NCI-H128 (cell line): ENCODE data around the gene IFRD1.
"Not testable (repeated sequence)": the region's sequence is repeated elsewhere in the genome, so short reads cannot be mapped to it uniquely, and the experiment has no call there.

ENCODE experiments used
- DNase-seq: peaks from one replicate; lab custom pipeline; 2025; ENCODE audit not compliant: unreplicated experiment; lab: John Stamatoyannopoulos, UW

The IFRD1 gene

GRCh38 chr7:112511451-112512202, 61.4 kb downstream of the IFRD1 start:
- DNase-seq = no peak

- no peak for DNase-seq
These were observed 62.4 kb downstream of the IFRD1 start for GRCh38 chr7:112512451-112513210.

- DNase-seq = no peak
These were observed 65.7 kb downstream of the IFRD1 start for GRCh38 chr7:112515989-112516388.

GRCh38 chr7:112516418-112516817, 66.2 kb downstream of the IFRD1 start:
- not testable (repeated sequence) for DNase-seq

GRCh38 chr7:112517487-112517886, 67.2 kb downstream of the IFRD1 start:
- DNase-seq = no peak

- no peak for DNase-seq
These were observed 70.5 kb downstream of the IFRD1 start for GRCh38 chr7:112520787-112521186.

- DNase-seq = no peak
These were observed 71.7 kb downstream of the IFRD1 start for GRCh38 chr7:112521942-112522341.

- no peak for DNase-seq
These were observed 73.6 kb downstream of the IFRD1 start for GRCh38 chr7:112523871-112524270.
